WTC11 (cell line): Measurements from ENCODE around the gene DCST2. TPM values are rescaled to one million over a fixed set of nuclear protein-coding genes. Genes with fewer than 3 reads are reported as not detected.

Experiments
- ATF1 ChIP-seq: sonication (generic); formaldehyde crosslinking; IDR thresholded peaks from 2 replicates; pipeline ENCODE4 v1.8.1; 2023; ENCODE audit warnings: mild to moderate bottlenecking, moderate library complexity, missing genetic modification reagents
- CREM ChIP-seq: sonication (generic); formaldehyde crosslinking; IDR thresholded peaks from 2 replicates; pipeline ENCODE4 v1.8.1; 2022; ENCODE audit warnings: mild to moderate bottlenecking, missing genetic modification reagents, moderate library complexity
- ELF4 ChIP-seq: sonication (generic); formaldehyde crosslinking; IDR thresholded peaks from 2 replicates; pipeline ENCODE4 v1.8.1; 2022; ENCODE audit warnings: low read depth, mild to moderate bottlenecking, moderate library complexity, missing genetic modification reagents
- EMX1 ChIP-seq: fragments of 250-450 bp; sonication (Bioruptor Pico); IDR thresholded peaks from 2 replicates; pipeline ENCODE4 v1.8.0; 2021; ENCODE audit warnings: mild to moderate bottlenecking
- FOXK1 ChIP-seq: sonication (generic); formaldehyde crosslinking; IDR thresholded peaks from 2 replicates; pipeline ENCODE4 v1.8.0; 2022; ENCODE audit warnings: mild to moderate bottlenecking, moderate library complexity, missing genetic modification reagents
- FOXP1 ChIP-seq: sonication (generic); formaldehyde crosslinking; IDR thresholded peaks from 2 replicates; pipeline ENCODE4 v1.8.0; 2022; ENCODE audit warnings: missing genetic modification reagents, mild to moderate bottlenecking, moderate library complexity, borderline replicate concordance
- GTF2I ChIP-seq: fragments of 250-450 bp; sonication (Bioruptor Pico); conservative IDR thresholded peaks from 2 replicates; pipeline ENCODE4 v1.4.0; 2021; ENCODE audit warnings: mild to moderate bottlenecking
- JAZF1 ChIP-seq: fragments of 250-450 bp; sonication (Bioruptor Pico); IDR thresholded peaks from 2 replicates; pipeline ENCODE4 v1.9.0; 2021; ENCODE audit warnings: moderate library complexity, mild to moderate bottlenecking, inconsistent platforms
- KAT7 ChIP-seq: sonication (generic); formaldehyde crosslinking; IDR thresholded peaks from 2 replicates; pipeline ENCODE4 v1.8.1; 2023; ENCODE audit warnings: missing genetic modification reagents, mild to moderate bottlenecking, borderline replicate concordance
- MYBL2 ChIP-seq: sonication (generic); formaldehyde crosslinking; IDR thresholded peaks from 2 replicates; pipeline ENCODE4 v1.8.1; 2023; ENCODE audit warnings: mild to moderate bottlenecking, moderate library complexity, missing genetic modification reagents
- PRRX2 ChIP-seq: fragments of 250-450 bp; sonication (Bioruptor Pico); IDR thresholded peaks from 2 replicates; pipeline ENCODE4 v1.8.0; 2021; ENCODE audit warnings: mild to moderate bottlenecking
- RORB ChIP-seq: fragments of 250-450 bp; sonication (Bioruptor Pico); IDR thresholded peaks from 2 replicates; pipeline ENCODE4 v1.9.0; 2021; ENCODE audit warnings: mild to moderate bottlenecking
- SMAD4 ChIP-seq: sonication (generic); formaldehyde crosslinking; IDR thresholded peaks from 2 replicates; pipeline ENCODE4 v1.8.0; 2022; ENCODE audit warnings: mild to moderate bottlenecking, missing genetic modification reagents
- SOX15 ChIP-seq: fragments of 250-450 bp; sonication (Bioruptor Pico); IDR thresholded peaks from 2 replicates; pipeline ENCODE4 v1.9.0; 2021; ENCODE audit warnings: mild to moderate bottlenecking
- ZNF219 ChIP-seq: sonication (generic); formaldehyde crosslinking; IDR thresholded peaks from 2 replicates; pipeline ENCODE4 v1.8.0; 2023; ENCODE audit warnings: missing genetic modification reagents, mild to moderate bottlenecking, borderline replicate concordance
- ZNF232 ChIP-seq: sonication (generic); formaldehyde crosslinking; IDR thresholded peaks from 2 replicates; pipeline ENCODE4 v1.8.0; 2022; ENCODE audit warnings: mild to moderate bottlenecking, missing genetic modification reagents
- ZNF263 ChIP-seq: sonication (generic); formaldehyde crosslinking; IDR thresholded peaks from 2 replicates; pipeline ENCODE4 v1.8.1; 2022; ENCODE audit warnings: low read depth, mild to moderate bottlenecking, moderate library complexity, missing genetic modification reagents
- ZNF317 ChIP-seq: sonication (generic); formaldehyde crosslinking; IDR thresholded peaks from 2 replicates; pipeline ENCODE4 v1.8.1; 2023; ENCODE audit warnings: low read depth, mild to moderate bottlenecking, moderate library complexity, missing genetic modification reagents, borderline replicate concordance
- ZNF416 ChIP-seq: fragments of 250-450 bp; sonication (Bioruptor Pico); IDR thresholded peaks from 2 replicates; pipeline ENCODE4 v1.9.0; 2021; ENCODE audit warnings: mild to moderate bottlenecking, inconsistent platforms
- total RNA-seq: library from RNA; stranded (reverse); gene quantifications from 3 replicates; pipeline ENCODE4 v1.2.3, GENCODE V29; 2021
- TF ChIP-seq, protein P1 (sequence below): fragments of 250-450 bp; sonication (Bioruptor Pico); IDR thresholded peaks from 2 replicates; pipeline ENCODE4 v1.9.0; 2021; ENCODE audit warnings: mild to moderate bottlenecking
- TF ChIP-seq, protein P2 (sequence below): sonication (generic); formaldehyde crosslinking; IDR thresholded peaks from 2 replicates; pipeline ENCODE4 v1.8.1; 2022; ENCODE audit warnings: mild to moderate bottlenecking, moderate library complexity, missing genetic modification reagents
- TF ChIP-seq, protein P3 (sequence below): fragments of 250-450 bp; sonication (Bioruptor Pico); IDR thresholded peaks from 2 replicates; pipeline ENCODE4 v1.9.0; 2021; ENCODE audit warnings: mild to moderate bottlenecking
- TF ChIP-seq, protein P4 (sequence below): sonication (generic); formaldehyde crosslinking; IDR thresholded peaks from 2 replicates; pipeline ENCODE4 v1.8.0; 2023; ENCODE audit warnings: mild to moderate bottlenecking, missing genetic modification reagents
- TF ChIP-seq, protein P5 (sequence below): sonication (generic); formaldehyde crosslinking; IDR thresholded peaks from 2 replicates; pipeline ENCODE4 v1.8.0; 2022; ENCODE audit warnings: mild to moderate bottlenecking, missing genetic modification reagents
- TF ChIP-seq, protein P6 (sequence below): fragments of 250-450 bp; sonication (Bioruptor Pico); IDR thresholded peaks from 2 replicates; pipeline ENCODE4 v2.1.2; 2022; ENCODE audit warnings: mild to moderate bottlenecking, moderate library complexity
- TF ChIP-seq, protein P7 (sequence below): sonication (generic); formaldehyde crosslinking; IDR thresholded peaks from 2 replicates; pipeline ENCODE4 v1.8.1; 2022; ENCODE audit warnings: low read depth, mild to moderate bottlenecking, moderate library complexity, missing genetic modification reagents, borderline replicate concordance

Gene DCST2
- total RNA-seq, 1 experiment from 2014 or later = 0.83 TPM

DNA sequence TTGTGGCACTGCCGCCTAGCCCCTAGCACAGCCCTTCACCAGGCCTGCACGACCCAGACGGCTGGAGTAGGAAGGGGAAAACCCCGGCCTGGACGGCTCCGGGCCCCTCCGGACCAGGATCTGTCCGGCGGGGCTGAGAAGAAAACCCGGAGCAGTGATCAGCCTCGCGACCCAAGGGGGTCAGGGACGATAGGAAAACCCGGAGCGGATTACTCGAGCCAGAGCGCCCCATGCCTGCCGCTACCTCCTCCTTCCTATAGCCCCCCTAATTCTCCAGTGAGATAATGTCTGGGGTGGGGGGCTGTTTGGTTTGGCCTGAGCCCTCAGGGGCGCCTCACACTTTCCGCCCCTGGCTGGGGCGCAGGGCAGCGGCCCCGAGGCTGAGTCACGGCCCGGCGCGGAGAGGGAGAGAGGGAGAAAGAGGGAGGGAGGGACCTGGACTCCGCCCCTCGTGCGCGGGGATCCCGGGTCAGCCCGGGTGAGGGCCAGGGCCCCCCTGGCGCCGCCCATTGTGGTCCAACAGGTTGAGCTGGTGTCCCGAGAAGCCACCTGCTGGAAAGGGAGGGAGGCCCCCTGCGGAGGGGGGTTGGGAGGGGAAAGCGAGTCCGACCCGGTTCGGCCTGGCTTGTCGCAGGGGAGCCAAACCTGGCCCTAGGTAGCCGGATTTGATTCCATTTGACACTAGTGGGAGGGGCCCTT lies 32.7 kb downstream of the DCST2 start (continued):
- TF ChIP-seq, protein P1, sequence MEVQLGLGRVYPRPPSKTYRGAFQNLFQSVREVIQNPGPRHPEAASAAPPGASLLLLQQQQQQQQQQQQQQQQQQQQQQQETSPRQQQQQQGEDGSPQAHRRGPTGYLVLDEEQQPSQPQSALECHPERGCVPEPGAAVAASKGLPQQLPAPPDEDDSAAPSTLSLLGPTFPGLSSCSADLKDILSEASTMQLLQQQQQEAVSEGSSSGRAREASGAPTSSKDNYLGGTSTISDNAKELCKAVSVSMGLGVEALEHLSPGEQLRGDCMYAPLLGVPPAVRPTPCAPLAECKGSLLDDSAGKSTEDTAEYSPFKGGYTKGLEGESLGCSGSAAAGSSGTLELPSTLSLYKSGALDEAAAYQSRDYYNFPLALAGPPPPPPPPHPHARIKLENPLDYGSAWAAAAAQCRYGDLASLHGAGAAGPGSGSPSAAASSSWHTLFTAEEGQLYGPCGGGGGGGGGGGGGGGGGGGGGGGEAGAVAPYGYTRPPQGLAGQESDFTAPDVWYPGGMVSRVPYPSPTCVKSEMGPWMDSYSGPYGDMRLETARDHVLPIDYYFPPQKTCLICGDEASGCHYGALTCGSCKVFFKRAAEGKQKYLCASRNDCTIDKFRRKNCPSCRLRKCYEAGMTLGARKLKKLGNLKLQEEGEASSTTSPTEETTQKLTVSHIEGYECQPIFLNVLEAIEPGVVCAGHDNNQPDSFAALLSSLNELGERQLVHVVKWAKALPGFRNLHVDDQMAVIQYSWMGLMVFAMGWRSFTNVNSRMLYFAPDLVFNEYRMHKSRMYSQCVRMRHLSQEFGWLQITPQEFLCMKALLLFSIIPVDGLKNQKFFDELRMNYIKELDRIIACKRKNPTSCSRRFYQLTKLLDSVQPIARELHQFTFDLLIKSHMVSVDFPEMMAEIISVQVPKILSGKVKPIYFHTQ (CRISPR knock-in tag) = no peak
- TF ChIP-seq ZNF416 (no peak), MYBL2 (CRISPR knock-in tag) (peak; percentile 56; the same call in 1 of the 2 replicates), SMAD4 (CRISPR knock-in tag) (no peak), CREM (CRISPR knock-in tag) (no peak; the same call in 1 of the 2 replicates), FOXP1 (CRISPR knock-in tag) (no peak), ZNF317 (CRISPR knock-in tag) (no peak), RORB (CRISPR knock-in tag) (no peak), ATF1 (CRISPR knock-in tag) (no peak), GTF2I (no peak), FOXK1 (CRISPR knock-in tag) (0 out of 2 replicates have a peak, but pooled peaks have one; percentile 13), ZNF232 (CRISPR knock-in tag) (0 out of 2 replicates have a peak, but pooled peaks have one; percentile 29), PRRX2 (CRISPR knock-in tag) (no peak), ELF4 (no peak), JAZF1 (CRISPR knock-in tag) (no peak), EMX1 (CRISPR knock-in tag) (no peak), ZNF263 (CRISPR knock-in tag) (no peak), KAT7 (CRISPR knock-in tag) (no peak), ZNF219 (CRISPR knock-in tag) (no peak), SOX15 (CRISPR knock-in tag) (no peak)
- TF ChIP-seq, protein P2, sequence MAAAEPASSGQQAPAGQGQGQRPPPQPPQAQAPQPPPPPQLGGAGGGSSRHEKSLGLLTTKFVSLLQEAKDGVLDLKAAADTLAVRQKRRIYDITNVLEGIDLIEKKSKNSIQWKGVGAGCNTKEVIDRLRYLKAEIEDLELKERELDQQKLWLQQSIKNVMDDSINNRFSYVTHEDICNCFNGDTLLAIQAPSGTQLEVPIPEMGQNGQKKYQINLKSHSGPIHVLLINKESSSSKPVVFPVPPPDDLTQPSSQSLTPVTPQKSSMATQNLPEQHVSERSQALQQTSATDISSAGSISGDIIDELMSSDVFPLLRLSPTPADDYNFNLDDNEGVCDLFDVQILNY (CRISPR knock-in tag) = no peak; the same call in 1 of the 2 replicates
- TF ChIP-seq, protein P3, sequence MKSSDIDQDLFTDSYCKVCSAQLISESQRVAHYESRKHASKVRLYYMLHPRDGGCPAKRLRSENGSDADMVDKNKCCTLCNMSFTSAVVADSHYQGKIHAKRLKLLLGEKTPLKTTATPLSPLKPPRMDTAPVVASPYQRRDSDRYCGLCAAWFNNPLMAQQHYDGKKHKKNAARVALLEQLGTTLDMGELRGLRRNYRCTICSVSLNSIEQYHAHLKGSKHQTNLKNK (CRISPR knock-in tag) = no peak
- TF ChIP-seq, protein P4, sequence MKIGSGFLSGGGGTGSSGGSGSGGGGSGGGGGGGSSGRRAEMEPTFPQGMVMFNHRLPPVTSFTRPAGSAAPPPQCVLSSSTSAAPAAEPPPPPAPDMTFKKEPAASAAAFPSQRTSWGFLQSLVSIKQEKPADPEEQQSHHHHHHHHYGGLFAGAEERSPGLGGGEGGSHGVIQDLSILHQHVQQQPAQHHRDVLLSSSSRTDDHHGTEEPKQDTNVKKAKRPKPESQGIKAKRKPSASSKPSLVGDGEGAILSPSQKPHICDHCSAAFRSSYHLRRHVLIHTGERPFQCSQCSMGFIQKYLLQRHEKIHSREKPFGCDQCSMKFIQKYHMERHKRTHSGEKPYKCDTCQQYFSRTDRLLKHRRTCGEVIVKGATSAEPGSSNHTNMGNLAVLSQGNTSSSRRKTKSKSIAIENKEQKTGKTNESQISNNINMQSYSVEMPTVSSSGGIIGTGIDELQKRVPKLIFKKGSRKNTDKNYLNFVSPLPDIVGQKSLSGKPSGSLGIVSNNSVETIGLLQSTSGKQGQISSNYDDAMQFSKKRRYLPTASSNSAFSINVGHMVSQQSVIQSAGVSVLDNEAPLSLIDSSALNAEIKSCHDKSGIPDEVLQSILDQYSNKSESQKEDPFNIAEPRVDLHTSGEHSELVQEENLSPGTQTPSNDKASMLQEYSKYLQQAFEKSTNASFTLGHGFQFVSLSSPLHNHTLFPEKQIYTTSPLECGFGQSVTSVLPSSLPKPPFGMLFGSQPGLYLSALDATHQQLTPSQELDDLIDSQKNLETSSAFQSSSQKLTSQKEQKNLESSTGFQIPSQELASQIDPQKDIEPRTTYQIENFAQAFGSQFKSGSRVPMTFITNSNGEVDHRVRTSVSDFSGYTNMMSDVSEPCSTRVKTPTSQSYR (CRISPR knock-in tag) = no peak
- TF ChIP-seq, protein P5, sequence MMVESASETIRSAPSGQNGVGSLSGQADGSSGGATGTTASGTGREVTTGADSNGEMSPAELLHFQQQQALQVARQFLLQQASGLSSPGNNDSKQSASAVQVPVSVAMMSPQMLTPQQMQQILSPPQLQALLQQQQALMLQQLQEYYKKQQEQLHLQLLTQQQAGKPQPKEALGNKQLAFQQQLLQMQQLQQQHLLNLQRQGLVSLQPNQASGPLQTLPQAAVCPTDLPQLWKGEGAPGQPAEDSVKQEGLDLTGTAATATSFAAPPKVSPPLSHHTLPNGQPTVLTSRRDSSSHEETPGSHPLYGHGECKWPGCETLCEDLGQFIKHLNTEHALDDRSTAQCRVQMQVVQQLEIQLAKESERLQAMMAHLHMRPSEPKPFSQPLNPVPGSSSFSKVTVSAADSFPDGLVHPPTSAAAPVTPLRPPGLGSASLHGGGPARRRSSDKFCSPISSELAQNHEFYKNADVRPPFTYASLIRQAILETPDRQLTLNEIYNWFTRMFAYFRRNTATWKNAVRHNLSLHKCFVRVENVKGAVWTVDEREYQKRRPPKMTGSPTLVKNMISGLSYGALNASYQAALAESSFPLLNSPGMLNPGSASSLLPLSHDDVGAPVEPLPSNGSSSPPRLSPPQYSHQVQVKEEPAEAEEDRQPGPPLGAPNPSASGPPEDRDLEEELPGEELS (CRISPR knock-in tag) = no peak
- TF ChIP-seq, protein P6, sequence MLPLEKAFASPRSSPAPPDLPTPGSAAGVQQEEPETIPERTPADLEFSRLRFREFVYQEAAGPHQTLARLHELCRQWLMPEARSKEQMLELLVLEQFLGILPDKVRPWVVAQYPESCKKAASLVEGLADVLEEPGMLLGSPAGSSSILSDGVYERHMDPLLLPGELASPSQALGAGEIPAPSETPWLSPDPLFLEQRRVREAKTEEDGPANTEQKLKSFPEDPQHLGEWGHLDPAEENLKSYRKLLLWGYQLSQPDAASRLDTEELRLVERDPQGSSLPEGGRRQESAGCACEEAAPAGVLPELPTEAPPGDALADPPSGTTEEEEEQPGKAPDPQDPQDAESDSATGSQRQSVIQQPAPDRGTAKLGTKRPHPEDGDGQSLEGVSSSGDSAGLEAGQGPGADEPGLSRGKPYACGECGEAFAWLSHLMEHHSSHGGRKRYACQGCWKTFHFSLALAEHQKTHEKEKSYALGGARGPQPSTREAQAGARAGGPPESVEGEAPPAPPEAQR = no peak
- TF ChIP-seq, protein P7, sequence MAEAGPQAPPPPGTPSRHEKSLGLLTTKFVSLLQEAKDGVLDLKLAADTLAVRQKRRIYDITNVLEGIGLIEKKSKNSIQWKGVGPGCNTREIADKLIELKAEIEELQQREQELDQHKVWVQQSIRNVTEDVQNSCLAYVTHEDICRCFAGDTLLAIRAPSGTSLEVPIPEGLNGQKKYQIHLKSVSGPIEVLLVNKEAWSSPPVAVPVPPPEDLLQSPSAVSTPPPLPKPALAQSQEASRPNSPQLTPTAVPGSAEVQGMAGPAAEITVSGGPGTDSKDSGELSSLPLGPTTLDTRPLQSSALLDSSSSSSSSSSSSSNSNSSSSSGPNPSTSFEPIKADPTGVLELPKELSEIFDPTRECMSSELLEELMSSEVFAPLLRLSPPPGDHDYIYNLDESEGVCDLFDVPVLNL (CRISPR knock-in tag) = no peak
